Thoracic aorta (tissue), 2 donors: Measurements from ENCODE around the gene AKAP11. TPM values are rescaled to one million over a fixed set of nuclear protein-coding genes. Genes with fewer than 3 reads are reported as not detected.

Source experiments
- ATAC-seq: fragments of 150-250 bp; one replicate; pipeline ENCODE4 v1.8.0; 2017; ENCODE audit warnings: low read depth; ENCODE audit not compliant: insufficient number of reproducible peaks, low FRiP score
- DNase-seq: peaks from one replicate; pipeline ENCODE4 v3.0.0-alpha.2; 2020; ENCODE audit warnings: low spot score
- H3K27ac ChIP-seq, 2 donors: fragments of 200-600 bp; sonication (generic); 1 replicate in 1 of 2; 2 replicates in 1 of 2; pipeline ENCODE4 v1.5.1; 2016; ENCODE audit warnings: mild to moderate bottlenecking in 2 of 2, moderate library complexity in 2 of 2
- H3K27me3 ChIP-seq: fragments of 200-600 bp; sonication (generic); replicated peaks from 2 replicates; pipeline ENCODE4 v1.6.0; 2016; ENCODE audit warnings: mild to moderate bottlenecking; ENCODE audit not compliant: insufficient read depth
- H3K36me3 ChIP-seq: fragments of 200-600 bp; sonication (generic); one replicate; pipeline ENCODE4 v1.5.1; 2016
- H3K4me1 ChIP-seq, 2 donors: fragments of 200-600 bp; sonication (generic); 1 replicate in 1 of 2; 2 replicates in 1 of 2; pipeline versions ENCODE4 v1.5.1 to v1.6.0; 2016; ENCODE audit warnings: low read depth in 2 of 2, mild to moderate bottlenecking in 1 of 2; ENCODE audit not compliant: control insufficient read depth in 1 of 2
- H3K4me3 ChIP-seq: fragments of 200-600 bp; sonication (generic); 2 replicates; pipeline ENCODE4 v1.5.1; 2016; ENCODE audit warnings: mild to moderate bottlenecking
- H3K9me3 ChIP-seq: fragments of 200-600 bp; sonication (generic); 2 replicates; pipeline ENCODE4 v1.5.1; 2016
- total RNA-seq, 2 donors: library from RNA; depleted of rRNA; stranded (reverse); fragments of >200 nt; gene quantifications; one replicate each; pipeline versions ENCODE4 v1.1.0 to v1.2.3, GENCODE V29; 2016
- TF ChIP-seq, protein P1 (sequence below): fragments of 200-600 bp; sonication (generic); IDR thresholded peaks from one replicate; pipeline ENCODE4 v1.5.1; 2019; ENCODE audit warnings: antibody characterized with exemption

The AKAP11 gene
- total RNA-seq, 2 donors from 2014 or later, result 28.7 to 37.1 TPM

DNA sequence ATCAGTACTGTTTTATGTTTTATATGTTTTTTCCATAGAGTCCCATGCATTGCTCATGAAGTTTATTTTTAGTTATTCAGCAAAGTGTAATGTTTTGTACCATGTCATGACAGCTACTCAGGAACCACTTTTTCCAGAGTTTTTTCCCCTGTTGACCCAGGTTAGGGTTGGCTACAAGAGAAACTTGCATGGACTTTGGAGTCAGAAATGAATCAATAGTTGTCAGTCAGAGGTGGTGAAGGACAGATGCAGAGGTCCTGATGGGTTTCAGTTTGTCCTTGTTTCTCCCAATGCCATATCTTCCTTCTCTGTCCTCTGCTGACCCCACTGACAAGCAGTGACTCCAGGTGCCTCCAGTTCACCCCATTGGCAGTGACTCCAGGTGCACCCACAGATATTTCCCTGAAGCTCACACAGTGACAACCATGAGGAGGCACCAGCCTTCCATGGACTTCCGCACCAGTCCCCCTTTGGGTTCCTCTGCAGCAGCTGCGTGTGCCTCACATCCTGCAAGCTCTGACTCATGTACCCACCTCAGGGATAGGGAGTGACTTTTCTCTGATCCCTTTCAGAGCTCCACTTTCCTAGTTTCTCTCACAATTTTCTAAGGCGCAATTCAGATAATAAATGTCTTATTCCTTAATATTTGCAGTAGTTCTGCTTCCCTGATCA is 92.1 kb downstream of the AKAP11 start:
- H3K27ac ChIP-seq, result no peak overlapping the region
- H3K4me3 ChIP-seq, result no peak overlapping the region
- TF ChIP-seq, protein P1, sequence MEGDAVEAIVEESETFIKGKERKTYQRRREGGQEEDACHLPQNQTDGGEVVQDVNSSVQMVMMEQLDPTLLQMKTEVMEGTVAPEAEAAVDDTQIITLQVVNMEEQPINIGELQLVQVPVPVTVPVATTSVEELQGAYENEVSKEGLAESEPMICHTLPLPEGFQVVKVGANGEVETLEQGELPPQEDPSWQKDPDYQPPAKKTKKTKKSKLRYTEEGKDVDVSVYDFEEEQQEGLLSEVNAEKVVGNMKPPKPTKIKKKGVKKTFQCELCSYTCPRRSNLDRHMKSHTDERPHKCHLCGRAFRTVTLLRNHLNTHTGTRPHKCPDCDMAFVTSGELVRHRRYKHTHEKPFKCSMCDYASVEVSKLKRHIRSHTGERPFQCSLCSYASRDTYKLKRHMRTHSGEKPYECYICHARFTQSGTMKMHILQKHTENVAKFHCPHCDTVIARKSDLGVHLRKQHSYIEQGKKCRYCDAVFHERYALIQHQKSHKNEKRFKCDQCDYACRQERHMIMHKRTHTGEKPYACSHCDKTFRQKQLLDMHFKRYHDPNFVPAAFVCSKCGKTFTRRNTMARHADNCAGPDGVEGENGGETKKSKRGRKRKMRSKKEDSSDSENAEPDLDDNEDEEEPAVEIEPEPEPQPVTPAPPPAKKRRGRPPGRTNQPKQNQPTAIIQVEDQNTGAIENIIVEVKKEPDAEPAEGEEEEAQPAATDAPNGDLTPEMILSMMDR, result no peak
- no peaks in the 10 kb centered on the region for H3K9me3 ChIP-seq
- H3K36me3 ChIP-seq, result no peaks in the 10 kb centered on the region
- ATAC-seq (no peak), DNase-seq (no peak)
- peaks cover 3% of the 10 kb centered on the region for H3K27me3 ChIP-seq
- H3K4me1 ChIP-seq, result no peaks in the 10 kb centered on the region

DNA sequence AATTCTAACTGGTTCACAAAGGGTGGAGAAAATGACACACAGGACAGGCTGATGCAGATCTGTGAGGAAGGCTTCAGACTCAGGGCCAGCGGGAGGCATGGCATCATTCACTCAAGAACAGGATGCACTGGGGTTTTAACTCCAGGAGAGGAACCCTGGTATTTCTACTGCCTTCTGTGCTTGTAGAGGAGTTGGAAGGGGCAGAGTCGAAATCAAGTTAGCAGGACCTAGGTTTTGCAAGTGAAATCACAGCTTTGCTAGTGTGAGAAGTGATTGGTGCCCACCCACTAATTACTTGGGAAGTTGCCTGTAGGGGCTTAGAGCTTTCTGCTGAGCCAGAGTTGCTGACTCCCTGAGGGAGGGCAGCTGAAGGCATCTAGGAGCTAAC is 92.7 kb downstream of the AKAP11 start:
- Histone ChIP-seq H3K27ac (no peak overlapping the region), H3K27me3 (peaks cover 3% of the 10 kb centered on the region), H3K36me3 (no peaks in the 10 kb centered on the region), H3K9me3 (no peaks in the 10 kb centered on the region), H3K4me3 (no peak overlapping the region), H3K4me1 (no peaks in the 10 kb centered on the region)
- ATAC-seq (no peak), DNase-seq (no peak)
- TF ChIP-seq, protein P1, result no peak

DNA sequence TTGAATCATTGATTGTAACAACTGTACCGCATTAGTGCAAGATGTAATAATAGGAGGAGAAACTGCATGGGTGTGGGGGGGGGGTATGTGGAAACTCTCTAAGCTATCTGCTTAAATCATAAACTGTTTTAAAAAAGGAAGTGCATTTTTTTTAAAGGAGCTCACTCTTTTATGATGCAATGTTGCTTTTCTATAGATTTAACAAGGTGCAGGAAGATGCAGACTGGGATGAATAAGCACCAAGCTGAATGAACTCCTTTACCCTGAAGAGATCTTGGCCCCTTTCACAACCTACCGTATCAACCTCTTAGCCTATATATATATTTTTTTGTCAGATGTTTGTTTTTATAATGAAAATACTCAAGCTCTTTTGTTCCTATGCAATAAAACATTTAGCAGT is 95.9 kb downstream of the AKAP11 start:
- H3K27me3 ChIP-seq, result peaks cover 3% of the 10 kb centered on the region
- H3K4me3 ChIP-seq, result no peak overlapping the region
- ATAC-seq, result no peak
- no peaks in the 10 kb centered on the region for H3K9me3 ChIP-seq
- no peaks in the 10 kb centered on the region for H3K36me3 ChIP-seq
- H3K27ac ChIP-seq, result no peak overlapping the region
- TF ChIP-seq, protein P1, result no peak
- no peak for DNase-seq
- no peaks in the 10 kb centered on the region for H3K4me1 ChIP-seq

DNA sequence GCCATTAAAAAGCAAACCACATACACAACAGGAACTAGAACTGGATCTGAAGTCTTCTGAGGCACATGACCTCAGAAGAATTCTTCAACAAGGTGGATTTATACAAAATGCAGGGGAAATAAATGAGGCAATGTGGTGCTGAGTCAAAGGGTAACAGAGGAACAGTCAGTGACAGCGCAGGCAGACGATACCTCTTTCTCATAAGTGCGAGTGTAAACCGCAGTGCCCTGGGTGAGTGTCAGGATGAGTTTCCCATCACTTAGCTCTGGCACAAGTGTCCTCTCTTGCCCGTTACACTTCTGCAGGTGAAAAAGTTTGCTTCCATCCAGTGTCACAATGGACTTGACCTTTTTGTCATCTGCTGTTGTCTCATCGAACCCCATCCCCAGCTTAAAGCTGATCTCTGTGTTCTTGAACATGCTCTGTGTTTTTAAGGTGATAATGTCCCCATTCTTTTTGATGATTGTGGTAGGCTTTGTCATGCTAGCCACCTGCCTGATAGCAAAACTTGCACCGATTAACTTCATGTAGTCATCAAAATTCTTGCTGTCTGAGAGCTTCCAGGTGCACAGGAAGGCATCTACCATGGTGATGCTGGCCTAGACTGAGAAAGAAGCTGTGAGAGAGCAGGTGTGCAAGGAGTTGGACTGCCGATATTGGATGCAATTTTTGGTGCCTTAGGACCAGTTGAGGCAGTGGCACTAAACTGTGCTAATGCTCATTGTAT is 97.3 kb downstream of the AKAP11 start:
- no peak overlapping the region for H3K27ac ChIP-seq
- H3K27me3 ChIP-seq, result peaks cover 3% of the 10 kb centered on the region
- DNase-seq (no peak), ATAC-seq (no peak)
- no peak overlapping the region for H3K4me3 ChIP-seq
- no peaks in the 10 kb centered on the region for H3K9me3 ChIP-seq
- H3K4me1 ChIP-seq, result no peaks in the 10 kb centered on the region
- TF ChIP-seq, protein P1, result no peak
- H3K36me3 ChIP-seq, result no peaks in the 10 kb centered on the region

DNA sequence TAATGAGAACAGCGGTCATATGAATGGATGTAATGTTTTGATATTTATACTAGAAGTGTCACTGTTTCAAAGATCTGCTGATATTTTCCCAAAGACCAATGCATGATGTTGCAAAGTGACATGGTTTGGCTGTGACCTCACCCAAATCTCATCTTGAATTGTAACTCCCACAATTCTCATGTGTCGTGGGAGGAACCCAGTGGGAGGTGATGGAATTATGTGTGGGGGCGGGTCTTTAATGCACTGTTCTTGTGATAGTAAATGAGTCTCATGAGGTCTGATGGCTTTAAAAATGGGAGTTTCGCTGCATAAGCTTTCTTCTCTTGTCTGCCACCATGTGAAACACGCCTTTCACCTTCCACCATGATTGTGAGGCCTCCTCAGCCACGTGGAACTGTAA is 98.3 kb downstream of the AKAP11 start:
- Histone ChIP-seq H3K27me3 (peaks cover 3% of the 10 kb centered on the region), H3K4me1 (no peaks in the 10 kb centered on the region), H3K9me3 (no peaks in the 10 kb centered on the region), H3K4me3 (no peak overlapping the region), H3K27ac (no peak overlapping the region), H3K36me3 (no peaks in the 10 kb centered on the region)
- TF ChIP-seq, protein P1, result no peak
- ATAC-seq, result no peak
- no peak for DNase-seq

Other genes starting within 250 kb of the AKAP11 start
- 10 to 100 TPM; 18.3 to 37.8 TPM for gene DGKH, start 223.5 kb upstream of the AKAP11 start, total RNA-seq